Endothelial cell of umbilical vein (primary cell): ENCODE measurements around the gene GALK1. TPM values are rescaled to one million over a fixed set of nuclear protein-coding genes. Genes with fewer than 3 reads are reported as not detected.

ENCODE experiments used
- BruUV-seq: library from RNA; stranded (reverse); fragments of 400-500 nt; replicated peaks from 2 replicates; lab custom pipeline; 2021; lab: Mats Ljungman, UMichigan
- CTCF ChIA-PET: fragments of 300-600, 350-600 bp; sonication (Branson Sonifier 250); formaldehyde crosslinking; loops from one replicate; lab custom pipeline; 2021; ENCODE audit warnings: antibody characterized with exemption, inconsistent platforms; lab: Charles Lee
- POLR2A ChIA-PET: fragments of 300-600, 350-600 bp; sonication (Branson Sonifier 250); formaldehyde crosslinking; loops from one replicate; lab custom pipeline; 2021; ENCODE audit warnings: antibody characterized with exemption, inconsistent platforms; lab: Charles Lee
- DNase-seq: peaks from one replicate; pipeline ENCODE4 v3.0.0-alpha.2; 2011; ENCODE audit warnings: low read depth, low spot score
- FAIRE-seq: peaks from 2 replicates; lab custom pipeline; 2011; peaks lifted over from hg19 to GRCh38; lab: Jason Lieb, UNC
- H2AFZ ChIP-seq: 2 replicates; pipeline ENCODE4 v1.6.0; 2012; ENCODE audit warnings: low read depth, low read length, control low read depth, inconsistent platforms
- H3K27ac ChIP-seq: 2 replicates; pipeline ENCODE4 v1.5.1; 2011; ENCODE audit warnings: low read depth, mild to moderate bottlenecking, control low read depth, low read length, moderate library complexity; ENCODE audit not compliant: insufficient read depth
- H3K27me3 ChIP-seq, 2 experiments: 2 replicates each; pipeline versions ENCODE4 v1.6.0 to v1.6.1; 2011; ENCODE audit warnings: low read length in 2 of 2, mixed read lengths in 1 of 2; ENCODE audit not compliant: control insufficient read depth in 2 of 2, insufficient read depth in 2 of 2
- H3K36me3 ChIP-seq, 2 experiments: 2 replicates in 1 of 2; 3 replicates in 1 of 2; pipeline ENCODE4 v1.5.1; 2011; ENCODE audit warnings: low read length in 2 of 2, mild to moderate bottlenecking in 1 of 2, moderate library complexity in 1 of 2; ENCODE audit not compliant: control insufficient read depth in 2 of 2, insufficient read depth in 2 of 2; ENCODE audit errors: extremely low read depth in 1 of 2
- H3K4me1 ChIP-seq: 3 replicates; pipeline ENCODE4 v1.5.1; 2011; ENCODE audit warnings: mild to moderate bottlenecking, low read length; ENCODE audit not compliant: control insufficient read depth, insufficient read depth; ENCODE audit errors: extremely low read depth
- H3K4me2 ChIP-seq: 2 replicates; pipeline ENCODE4 v1.6.1; 2011; ENCODE audit warnings: low read length, control low read depth, mixed read lengths; ENCODE audit not compliant: insufficient read depth
- H3K4me3 ChIP-seq, 3 experiments: fragments of 200-600 bp in 1 of 3; sonication (generic), shearing (Covaris generic) in 1 of 3; replicated peaks in 1 of 3; 2 replicates each; pipeline ENCODE4 v1.5.1; 2011 to 2016; ENCODE audit warnings: control low read depth in 3 of 3, low read length in 3 of 3, mild to moderate bottlenecking in 2 of 3, inconsistent platforms in 1 of 3, low read depth in 1 of 3, moderate library complexity in 1 of 3; ENCODE audit not compliant: insufficient read depth in 1 of 3
- H3K79me2 ChIP-seq: 2 replicates; pipeline ENCODE4 v1.6.0; 2012; ENCODE audit warnings: low read length, inconsistent platforms; ENCODE audit not compliant: control insufficient read depth, insufficient read depth
- H3K9ac ChIP-seq: replicated peaks from 2 replicates; pipeline ENCODE3; 2011; ENCODE audit warnings: low read length, control low read depth; ENCODE audit not compliant: insufficient read depth; ENCODE audit errors: extremely low read depth
- H3K9me1 ChIP-seq: replicated peaks from 3 replicates; pipeline ENCODE4 v1.6.0; 2011; ENCODE audit warnings: mild to moderate bottlenecking, low read length; ENCODE audit not compliant: control insufficient read depth, insufficient read depth; ENCODE audit errors: extremely low read depth
- H3K9me3 ChIP-seq: replicated peaks from 2 replicates; pipeline ENCODE4 v1.5.1; 2012; ENCODE audit warnings: low read length, inconsistent platforms; ENCODE audit not compliant: control insufficient read depth, insufficient read depth
- H4K20me1 ChIP-seq: replicated peaks from 2 replicates; pipeline ENCODE3; 2011; ENCODE audit warnings: mild to moderate bottlenecking, low read length; ENCODE audit not compliant: control insufficient read depth, insufficient read depth; ENCODE audit errors: extremely low read depth
- CTCF ChIP-seq, 2 donors: IDR thresholded peaks; 1 replicate in 1 of 2; 2 replicates in 1 of 2; pipeline ENCODE4 v1.5.1; 2011; ENCODE audit warnings: low read length in 2 of 2, mild to moderate bottlenecking in 2 of 2, moderate library complexity in 2 of 2, control low read depth in 1 of 2, inconsistent platforms in 1 of 2, low read depth in 1 of 2; ENCODE audit not compliant: insufficient read depth in 1 of 2; ENCODE audit errors: extremely low read depth in 1 of 2
- FOS ChIP-seq: IDR thresholded peaks from 2 replicates; pipeline ENCODE4 v1.6.1; 2011; ENCODE audit warnings: mild to moderate bottlenecking, low read length, moderate library complexity, borderline replicate concordance; ENCODE audit not compliant: insufficient read depth
- JUN ChIP-seq: IDR thresholded peaks from 2 replicates; pipeline ENCODE4 v1.6.1; 2011; ENCODE audit warnings: borderline replicate concordance, low read depth; ENCODE audit not compliant: insufficient read length, insufficient read depth
- MAX ChIP-seq: IDR thresholded peaks from 2 replicates; pipeline ENCODE4 v1.6.1; 2011; ENCODE audit not compliant: insufficient read depth, insufficient read length
- POLR2A ChIP-seq: IDR thresholded peaks from 2 replicates; pipeline ENCODE4 v1.6.1; 2012; ENCODE audit warnings: low read depth, mild to moderate bottlenecking, control low read depth, low read length
- POLR2AphosphoS5 ChIP-seq: IDR thresholded peaks from 2 replicates; pipeline ENCODE4 v1.6.1; 2012; ENCODE audit warnings: low read depth, mild to moderate bottlenecking, control low read depth, low read length, moderate library complexity; ENCODE audit not compliant: insufficient read depth
- dilution Hi-C: fragments of 300-500 bp; cut with MboI; formaldehyde crosslinking; loops from one replicate; pipeline ENCODE4 v1.15.0; 2019; ENCODE audit warnings: low sequenced_read_pairs; ENCODE audit not compliant: extremely low pct_ligation_motif_present
- intact Hi-C: fragments of 100-400 bp; cut with micrococcal nuclease; formaldehyde crosslinking; loops from one replicate; pipeline ENCODE4 v1.10.0; 2022
- polyA plus RNA-seq, 4 experiments: library from polyadenylated mRNA; depleted of rRNA in 3 of 4; stranded (reverse) in 3 of 4; unstranded in 1 of 4; fragments of >200 nt; gene quantifications; 2 replicates each; pipeline versions ENCODE4 v1.2.1 to v1.2.3, GENCODE V29; 2011 to 2012; ENCODE audit warnings: missing spikeins in 1 of 4
- total RNA-seq: library from RNA; stranded (reverse); gene quantifications from 2 replicates; pipeline ENCODE4 v1.2.3, GENCODE V29; 2021

Gene GALK1
- total and polyA plus RNA-seq, 2 donors (not counting 3 experiments of a cell fraction or from before 2014, with no cell fraction given), result 45.8 to 63.7 TPM

- no peak for DNase-seq
- Histone ChIP-seq H4K20me1 (no peaks in the 10 kb centered on the region), H3K27me3 (no peaks in the 10 kb centered on the region), H3K4me1 (no peaks in the 10 kb centered on the region), H3K9ac (no peak overlapping the region), H3K4me2 (no peak overlapping the region), H3K79me2 (no peaks in the 10 kb centered on the region), H2AFZ (no peak overlapping the region), H3K9me3 (no peaks in the 10 kb centered on the region), H3K27ac (no peak overlapping the region), H3K4me3 (no peak overlapping the region), H3K36me3 (no peaks in the 10 kb centered on the region), H3K9me1 (no peaks in the 10 kb centered on the region)
- no TSS peak for BruUV-seq
- no peak for TF ChIP-seq FOS
- TF ChIP-seq CTCF (IDR thresholded peaks at IDR 0.05; ENCODE audit: extremely low read depth in 1 of 2, insufficient read depth in 1 of 2, low read depth in 1 of 2, low read length in 2 of 2), result no peak
- TF ChIP-seq MAX, result no peak
- TF ChIP-seq POLR2AphosphoS5, result no peak
- TF ChIP-seq JUN, result no peak
- no peak for TF ChIP-seq POLR2A
- intact Hi-C loops (no loop called here), dilution Hi-C loops (no loop called here)
- CTCF ChIA-PET, result interaction anchor here (0.8 to 5.9 kb wide), 11 partner anchors 8 to 117 kb away, joined by 3 to 35 read pairs (median 6); partner anchors contain the start of genes ITGB4 and SMIM5
- FAIRE-seq, result no peak
- POLR2A ChIA-PET, result no interaction called here
These were observed 27.6 kb downstream of the GALK1 start for GRCh38 chr17:75737133-75737962.
